DND-41 (cell line): ENCODE measurements around the gene TNS1.

Experiments used
- EZH2 ChIP-seq: IDR thresholded peaks from 3 replicates; pipeline ENCODE4 v1.6.1; 2012; ENCODE audit warnings: borderline replicate concordance, low read depth, mild to moderate bottlenecking, moderate library complexity, low read length, inconsistent platforms; ENCODE audit not compliant: severe bottlenecking
- TF ChIP-seq, protein P1 (sequence below): IDR thresholded peaks from 2 replicates; pipeline ENCODE4 v1.5.1; 2012; ENCODE audit warnings: borderline replicate concordance, low read length, moderate library complexity, mild to moderate bottlenecking; ENCODE audit not compliant: poor library complexity, severe bottlenecking; ENCODE audit errors: extremely low read depth

DNA sequence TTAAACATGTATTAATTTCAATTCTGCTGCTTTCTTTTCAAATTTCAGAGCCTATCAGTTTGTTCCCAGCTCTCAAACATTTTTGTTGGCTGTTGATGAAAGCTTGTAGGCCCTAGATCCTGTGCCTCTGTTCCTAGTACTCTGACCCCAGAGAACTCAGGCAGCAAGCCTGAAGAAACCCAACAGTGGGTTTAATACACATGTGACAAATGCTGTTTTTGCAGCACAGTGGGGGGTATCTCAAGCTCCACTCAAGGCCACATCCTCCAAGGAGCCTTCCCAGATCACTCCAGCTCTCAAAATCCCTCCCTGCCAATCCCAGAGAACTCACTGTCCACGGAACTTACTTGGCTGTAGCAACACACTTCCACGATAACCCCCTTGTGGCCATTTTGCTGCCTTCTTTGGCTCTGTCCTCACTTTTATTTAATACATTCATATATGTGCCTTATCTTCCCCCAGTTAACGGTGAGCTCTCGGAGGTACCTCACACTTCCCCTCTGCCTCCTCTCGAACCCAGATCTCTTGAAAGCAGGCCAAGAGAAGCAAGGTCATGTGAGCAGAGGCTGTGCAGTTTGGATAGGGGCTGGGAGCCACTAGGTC is 122.4 kb downstream of the TNS1 start:
- TF ChIP-seq, protein P1, sequence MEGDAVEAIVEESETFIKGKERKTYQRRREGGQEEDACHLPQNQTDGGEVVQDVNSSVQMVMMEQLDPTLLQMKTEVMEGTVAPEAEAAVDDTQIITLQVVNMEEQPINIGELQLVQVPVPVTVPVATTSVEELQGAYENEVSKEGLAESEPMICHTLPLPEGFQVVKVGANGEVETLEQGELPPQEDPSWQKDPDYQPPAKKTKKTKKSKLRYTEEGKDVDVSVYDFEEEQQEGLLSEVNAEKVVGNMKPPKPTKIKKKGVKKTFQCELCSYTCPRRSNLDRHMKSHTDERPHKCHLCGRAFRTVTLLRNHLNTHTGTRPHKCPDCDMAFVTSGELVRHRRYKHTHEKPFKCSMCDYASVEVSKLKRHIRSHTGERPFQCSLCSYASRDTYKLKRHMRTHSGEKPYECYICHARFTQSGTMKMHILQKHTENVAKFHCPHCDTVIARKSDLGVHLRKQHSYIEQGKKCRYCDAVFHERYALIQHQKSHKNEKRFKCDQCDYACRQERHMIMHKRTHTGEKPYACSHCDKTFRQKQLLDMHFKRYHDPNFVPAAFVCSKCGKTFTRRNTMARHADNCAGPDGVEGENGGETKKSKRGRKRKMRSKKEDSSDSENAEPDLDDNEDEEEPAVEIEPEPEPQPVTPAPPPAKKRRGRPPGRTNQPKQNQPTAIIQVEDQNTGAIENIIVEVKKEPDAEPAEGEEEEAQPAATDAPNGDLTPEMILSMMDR: no peak
- TF ChIP-seq EZH2: no peak
